H1 (cell line): Measurements from ENCODE around the gene ROS1. TPM values are rescaled to one million over a fixed set of nuclear protein-coding genes. Genes with fewer than 3 reads are reported as not detected.

Experiments
- CTCF ChIA-PET: fragments of 300-600 bp; sonication (Branson Sonifier 250); formaldehyde crosslinking; loops from one replicate; lab custom pipeline; 2021; ENCODE audit not compliant: partially characterized antibody; lab: Charles Lee
- POLR2A ChIA-PET: fragments of 300-600 bp; sonication (Branson Sonifier 250); formaldehyde crosslinking; loops from one replicate; lab custom pipeline; 2021; ENCODE audit warnings: inconsistent platforms; ENCODE audit not compliant: partially characterized antibody; lab: Charles Lee
- DNase-seq, 2 experiments: peaks; one replicate each; pipeline versions ENCODE4 v3.0.0 to v3.0.0-alpha.2; 2010 to 2022; ENCODE audit warnings: low spot score in 2 of 2, low read depth in 1 of 2, mixed read lengths in 1 of 2
- FAIRE-seq: peaks from 2 replicates; lab custom pipeline; 2011; peaks lifted over from hg19 to GRCh38; lab: Jason Lieb, UNC
- H2AFZ ChIP-seq: 2 replicates; pipeline ENCODE4 v1.8.1; 2012; ENCODE audit warnings: low read length, inconsistent platforms
- H2AK5ac ChIP-seq: 2 replicates; pipeline ENCODE4 v1.6.1; 2013; ENCODE audit warnings: low read depth, low read length
- H2BK120ac ChIP-seq: replicated peaks from 2 replicates; pipeline ENCODE3; 2013; ENCODE audit warnings: low read depth, low read length, inconsistent platforms
- H2BK12ac ChIP-seq: 2 replicates; pipeline ENCODE4 v1.6.1; 2013; ENCODE audit warnings: low read depth, low read length
- H2BK15ac ChIP-seq: 2 replicates; pipeline ENCODE4 v1.6.1; 2013; ENCODE audit warnings: low read length
- H2BK20ac ChIP-seq: 2 replicates; pipeline ENCODE4 v1.6.1; 2013; ENCODE audit warnings: low read length
- H2BK5ac ChIP-seq: 2 replicates; pipeline ENCODE4 v1.6.1; 2013; ENCODE audit warnings: low read depth, low read length
- H3K14ac ChIP-seq: 2 replicates; pipeline ENCODE4 v1.6.1; 2013; ENCODE audit warnings: inconsistent platforms; ENCODE audit not compliant: insufficient read length
- H3K18ac ChIP-seq: 2 replicates; pipeline ENCODE4 v1.6.1; 2013; ENCODE audit warnings: low read length; ENCODE audit errors: extremely low read depth
- H3K23ac ChIP-seq: 2 replicates; pipeline ENCODE4 v1.6.1; 2013; ENCODE audit warnings: inconsistent platforms; ENCODE audit not compliant: insufficient read length
- H3K23me2 ChIP-seq: 2 replicates; pipeline ENCODE4 v1.6.1; 2013; ENCODE audit warnings: low read depth, low read length
- H3K27ac ChIP-seq: 2 replicates; pipeline ENCODE4 v1.6.1; 2011; ENCODE audit warnings: low read depth, low read length, inconsistent platforms
- H3K27me3 ChIP-seq, 4 experiments: replicated peaks in 1 of 4; 1 replicate in 1 of 4; 2 replicates in 3 of 4; pipeline versions ENCODE4 v1.6.1 to v1.8.1; 2011 to 2013; ENCODE audit warnings: low read length in 3 of 4, mild to moderate bottlenecking in 3 of 4, inconsistent platforms in 2 of 4, mixed read lengths in 2 of 4, moderate library complexity in 1 of 4; ENCODE audit not compliant: control insufficient read depth in 3 of 4, insufficient read depth in 3 of 4; ENCODE audit errors: extremely low read depth in 1 of 4
- H3K36me3 ChIP-seq, 4 experiments: 2 replicates each; pipeline versions ENCODE4 v1.6.1 to v1.8.1; 2011 to 2013; ENCODE audit warnings: mild to moderate bottlenecking in 4 of 4, low read length in 3 of 4, moderate library complexity in 2 of 4, control low read depth in 1 of 4, inconsistent platforms in 1 of 4; ENCODE audit not compliant: insufficient read depth in 4 of 4, control insufficient read depth in 2 of 4
- H3K4ac ChIP-seq: replicated peaks from 2 replicates; pipeline ENCODE3; 2013; ENCODE audit warnings: low read length, low read depth, mixed read lengths, inconsistent platforms; ENCODE audit not compliant: insufficient read length
- H3K4me1 ChIP-seq, 4 experiments: replicated peaks in 1 of 4; 1 replicate in 1 of 4; 2 replicates in 3 of 4; pipeline versions ENCODE4 v1.6.1 to v1.8.1; 2011 to 2013; ENCODE audit warnings: low read length in 3 of 4, inconsistent platforms in 2 of 4, mixed read lengths in 1 of 4; ENCODE audit not compliant: insufficient read depth in 4 of 4, control insufficient read depth in 3 of 4
- H3K4me2 ChIP-seq, 2 experiments: 2 replicates each; pipeline versions ENCODE4 v1.6.1 to v1.8.1; 2011 to 2013; ENCODE audit warnings: low read depth in 2 of 2, low read length in 2 of 2, control low read depth in 1 of 2, inconsistent platforms in 1 of 2, mild to moderate bottlenecking in 1 of 2; ENCODE audit not compliant: insufficient read depth in 1 of 2
- H3K4me3 ChIP-seq, 4 experiments: fragments of 200-600, 300-600 bp in 1 of 4; sonication (generic), shearing (Covaris generic), sonication (Bioruptor Twin) in 1 of 4; 2 replicates each; pipeline versions ENCODE4 v1.5.1 to v1.8.1; 2011 to 2016; ENCODE audit warnings: low read length in 4 of 4, low read depth in 3 of 4, control low read depth in 2 of 4, inconsistent platforms in 2 of 4, mild to moderate bottlenecking in 2 of 4, mixed read lengths in 1 of 4, moderate library complexity in 1 of 4; ENCODE audit not compliant: insufficient read depth in 2 of 4; ENCODE audit errors: extremely low read depth in 1 of 4
- H3K56ac ChIP-seq: replicated peaks from 2 replicates; pipeline ENCODE3; 2013; ENCODE audit warnings: low read depth, mild to moderate bottlenecking, mixed read lengths, low read length, inconsistent platforms; ENCODE audit not compliant: insufficient read length
- H3K79me1 ChIP-seq: 2 replicates; pipeline ENCODE4 v1.6.1; 2013; ENCODE audit warnings: low read depth, low read length, control low read depth
- H3K79me2 ChIP-seq, 2 experiments: 2 replicates each; pipeline versions ENCODE4 v1.6.1 to v1.8.1; 2012 to 2013; ENCODE audit warnings: low read length in 2 of 2, mild to moderate bottlenecking in 2 of 2, inconsistent platforms in 1 of 2; ENCODE audit not compliant: insufficient read depth in 2 of 2, control insufficient read depth in 1 of 2
- H3K9ac ChIP-seq, 4 experiments: replicated peaks in 1 of 4; 1 replicate in 1 of 4; 2 replicates in 3 of 4; pipeline versions ENCODE4 v1.6.1 to v1.8.1; 2011 to 2013; ENCODE audit warnings: low read depth in 3 of 4, low read length in 3 of 4, control low read depth in 2 of 4, mild to moderate bottlenecking in 2 of 4, moderate library complexity in 2 of 4, inconsistent platforms in 1 of 4; ENCODE audit errors: extremely low read depth in 1 of 4
- H3K9me3 ChIP-seq, 2 experiments: 2 replicates each; pipeline versions ENCODE4 v1.6.1 to v1.8.1; 2012 to 2013; ENCODE audit warnings: mild to moderate bottlenecking in 2 of 2, moderate library complexity in 2 of 2, control low read depth in 1 of 2, inconsistent platforms in 1 of 2, low read depth in 1 of 2, low read length in 1 of 2, mixed read lengths in 1 of 2; ENCODE audit not compliant: insufficient read depth in 2 of 2
- H4K20me1 ChIP-seq, 2 experiments: replicated peaks in 1 of 2; 2 replicates each; pipeline versions ENCODE3 to v1.8.1; 2011 to 2013; ENCODE audit warnings: inconsistent platforms in 2 of 2, low read length in 2 of 2, mild to moderate bottlenecking in 1 of 2; ENCODE audit not compliant: insufficient read depth in 2 of 2, control insufficient read depth in 1 of 2
- H4K5ac ChIP-seq: 2 replicates; pipeline ENCODE4 v1.6.1; 2013; ENCODE audit warnings: low read length, low read depth, mixed read lengths, inconsistent platforms; ENCODE audit not compliant: insufficient read length
- H4K8ac ChIP-seq: 2 replicates; pipeline ENCODE4 v1.8.0; 2013; ENCODE audit warnings: mild to moderate bottlenecking, moderate library complexity, low read length, inconsistent platforms; ENCODE audit not compliant: insufficient read depth; ENCODE audit errors: extremely low read depth
- H4K91ac ChIP-seq: replicated peaks from 2 replicates; pipeline ENCODE3; 2013; ENCODE audit warnings: low read length, mixed read lengths, inconsistent platforms; ENCODE audit not compliant: insufficient read length
- ASH2L ChIP-seq: fragments of 200-600, 300-600 bp; sonication (generic); IDR thresholded peaks from one replicate; pipeline ENCODE4 v1.7.1; 2017; ENCODE audit warnings: low read length
- BRCA1 ChIP-seq: IDR thresholded peaks from 2 replicates; pipeline ENCODE4 v1.6.1; 2012; ENCODE audit warnings: low read depth, low read length, improper control_type of control experiment
- CHD2 ChIP-seq: IDR thresholded peaks from 2 replicates; pipeline ENCODE4 v1.6.1; 2012; ENCODE audit warnings: low read length, improper control_type of control experiment
- CREB1 ChIP-seq: IDR thresholded peaks from 2 replicates; pipeline ENCODE4 v1.6.1; 2012; ENCODE audit warnings: inconsistent platforms
- HDAC2 ChIP-seq, 2 experiments: fragments of 300-600 bp in 1 of 2; sonication (generic) in 1 of 2; IDR thresholded peaks; 2 replicates each; pipeline ENCODE4 v1.6.1; 2011 to 2012; ENCODE audit warnings: low read depth in 2 of 2, low read length in 2 of 2, mild to moderate bottlenecking in 2 of 2, moderate library complexity in 2 of 2, borderline replicate concordance in 1 of 2, inconsistent platforms in 1 of 2
- NANOG ChIP-seq: IDR thresholded peaks from 2 replicates; pipeline ENCODE4 v1.6.1; 2011; ENCODE audit warnings: low read length, low read depth, mild to moderate bottlenecking, inconsistent platforms; ENCODE audit not compliant: insufficient read depth, poor library complexity, severe bottlenecking
- RBBP5 ChIP-seq: IDR thresholded peaks from 2 replicates; pipeline ENCODE4 v1.7.1; 2012; ENCODE audit warnings: low read depth, mild to moderate bottlenecking, inconsistent platforms, low read length, moderate library complexity, borderline replicate concordance
- SAP30 ChIP-seq: fragments of 300-600 bp; sonication (generic); IDR thresholded peaks from 2 replicates; pipeline ENCODE4 v1.7.1; 2012; ENCODE audit warnings: low read length, moderate library complexity, mild to moderate bottlenecking, inconsistent platforms; ENCODE audit not compliant: insufficient read depth, insufficient replicate concordance
- SIX5 ChIP-seq: IDR thresholded peaks from 2 replicates; pipeline ENCODE4 v1.6.1; 2011; ENCODE audit warnings: mild to moderate bottlenecking, low read depth, low read length
- SRF ChIP-seq: IDR thresholded peaks from 2 replicates; pipeline ENCODE4 v1.6.1; 2011; ENCODE audit warnings: mild to moderate bottlenecking, low read depth, low read length, moderate library complexity
- SUZ12 ChIP-seq: fragments of 200-600 bp; sonication (generic); IDR thresholded peaks from 2 replicates; pipeline ENCODE4 v1.6.1; 2012; ENCODE audit warnings: mild to moderate bottlenecking, inconsistent platforms, low read length, moderate library complexity, mixed read lengths
- TAF1 ChIP-seq: IDR thresholded peaks from 2 replicates; pipeline ENCODE4 v1.6.1; 2011; ENCODE audit warnings: mild to moderate bottlenecking, low read depth, low read length
- USF2 ChIP-seq: IDR thresholded peaks from 2 replicates; pipeline ENCODE4 v1.6.1; 2011; ENCODE audit warnings: low read length, improper control_type of control experiment
- YY1 ChIP-seq: IDR thresholded peaks from 2 replicates; pipeline ENCODE4 v1.6.1; 2011; ENCODE audit warnings: low read depth, mild to moderate bottlenecking, low read length
- WGBS, 2 experiments: shearing (Covaris generic) in 1 of 2; methylation state at CpG; one replicate each; pipeline versions ENCODE4 v1.1.6 to v1.1.7; 2013 to 2015; ENCODE audit warnings: low lambda C conversion rate in 2 of 2, mixed read lengths in 2 of 2, inconsistent platforms in 1 of 2, low coverage in 1 of 2, missing lambda C conversion rate in 1 of 2; ENCODE audit not compliant: insufficient replicate concordance in 2 of 2, insufficient coverage in 1 of 2, insufficient read length in 1 of 2; ENCODE audit errors: extremely low coverage in 1 of 2, missing lambda C conversion rate in 1 of 2; 5-methylcytosine and 5-hydroxymethylcytosine counted together
- polyA plus RNA-seq, 7 experiments: library from polyadenylated mRNA; depleted of rRNA in 3 of 7; stranded (reverse) in 5 of 7; unstranded in 2 of 7; fragments of >200 nt in 5 of 7; fragments of 200-250 nt in 2 of 7; gene quantifications; 1 replicate in 5 of 7; 2 replicates in 1 of 7; 4 replicates in 1 of 7; pipeline versions ENCODE4 v1.2.1 to v1.2.3, GENCODE V29; 2011 to 2013; ENCODE audit warnings: missing spikeins in 2 of 7, mixed read lengths in 2 of 7
- total RNA-seq: library from RNA; stranded (reverse); fragmentation: NEBNext Ultra II Directional; extraction: Animal tissue kit (Norgen Biotek cat#: 25700); gene quantifications from 2 replicates; pipeline ENCODE4 v1.2.1, GENCODE V29; 2021

Gene ROS1
- total and polyA plus RNA-seq, 2 of the 8 experiments (the other 6 are each of a cell fraction or from before 2014, with no cell fraction given), result not detected

- no peaks in the 10 kb centered on the region for H3K9me3 ChIP-seq
- POLR2A ChIA-PET, result no interaction called here
- no peak overlapping the region for H3K4ac ChIP-seq
- no peak for DNase-seq
- H3K79me2 ChIP-seq, result no peaks in the 10 kb centered on the region
- H3K79me1 ChIP-seq, result no peaks in the 10 kb centered on the region
- H2BK120ac ChIP-seq, result no peak overlapping the region
- H2BK5ac ChIP-seq, result no peak overlapping the region
- no peak overlapping the region for H3K27ac ChIP-seq
- H2BK12ac ChIP-seq, result no peak overlapping the region
- no peak overlapping the region for H2BK20ac ChIP-seq
- H3K36me3 ChIP-seq, result no peaks in the 10 kb centered on the region
- CTCF ChIA-PET, result no interaction called here
- H3K56ac ChIP-seq, result no peak overlapping the region
- no peaks in the 10 kb centered on the region for H3K4me1 ChIP-seq
- no peak overlapping the region for H4K8ac ChIP-seq
- H2BK15ac ChIP-seq, result no peak overlapping the region
- no peak overlapping the region for H2AFZ ChIP-seq
- no peak overlapping the region for H3K18ac ChIP-seq
- no peak overlapping the region for H4K5ac ChIP-seq
- H3K14ac ChIP-seq, result no peak overlapping the region
- H3K23me2 ChIP-seq, result no peaks in the 10 kb centered on the region
- H3K4me2 ChIP-seq, result no peak overlapping the region
- H4K91ac ChIP-seq, result no peak overlapping the region
- no peak overlapping the region for H3K4me3 ChIP-seq
- no peak overlapping the region for H3K9ac ChIP-seq
- H3K27me3 ChIP-seq, result no peaks in the 10 kb centered on the region
- H4K20me1 ChIP-seq, result peaks cover 0 to 1% of the 10 kb centered on the region in 2 experiments
- H2AK5ac ChIP-seq, result no peak overlapping the region
- H3K23ac ChIP-seq, result no peak overlapping the region
- no peak for FAIRE-seq
- 88% methylated on average over 5 of the region's 5 CpGs; no CpG with 5 or more reads in 1 of the 2 experiments for WGBS, 2 experiments
- no peak for TF ChIP-seq SIX5
- no peak for TF ChIP-seq BRCA1
- TF ChIP-seq CHD2, result no peak
- no peak for TF ChIP-seq USF2
- no peak for TF ChIP-seq TAF1
- no peak for TF ChIP-seq RBBP5
- TF ChIP-seq SUZ12, result no peak
- no peak for TF ChIP-seq CREB1
- TF ChIP-seq SAP30, result no peak
- TF ChIP-seq ASH2L, result no peak
- no peak for TF ChIP-seq YY1
- TF ChIP-seq HDAC2 (IDR thresholded peaks at IDR 0.05; ENCODE audit: borderline replicate concordance in 1 of 2, low read depth in 2 of 2, low read length in 2 of 2), result no peak
- no peak for TF ChIP-seq SRF
- no peak for TF ChIP-seq NANOG
Measured at GRCh38 chr6:117359581-117359980, 66.2 kb downstream of the ROS1 start.
